NCI-H510A (cell line): ENCODE results near the gene SLC26A6.

Experiments
- DNase-seq: peaks from one replicate; lab custom pipeline; 2025; lab: John Stamatoyannopoulos, UW

The SLC26A6 gene

GRCh38 chr3:48660800-48661400 lies 25.6 kb upstream of the SLC26A6 start:
- DNase-seq: no peak

GRCh38 chr3:48656841-48657281 lies 21.6 kb upstream of the SLC26A6 start:
- DNase-seq: no peak

- no peak for DNase-seq
Measured at GRCh38 chr3:48656061-48656840, 21.0 kb upstream of the SLC26A6 start.

- no peak for DNase-seq
Measured at GRCh38 chr3:48655606-48656005, 20.3 kb upstream of the SLC26A6 start.

GRCh38 chr3:48655063-48655462 lies 19.8 kb upstream of the SLC26A6 start:
- DNase-seq: no peak

GRCh38 chr3:48652923-48653715 lies 17.9 kb upstream of the SLC26A6 start:
- DNase-seq: no peak

GRCh38 chr3:48651771-48652170 lies 16.5 kb upstream of the SLC26A6 start:
- DNase-seq: peak; percentile 13

GRCh38 chr3:48650723-48651122 lies 15.5 kb upstream of the SLC26A6 start:
- no peak for DNase-seq

GRCh38 chr3:48648188-48648850 lies 13.1 kb upstream of the SLC26A6 start:
- DNase-seq: no peak

- no peak for DNase-seq
Measured at GRCh38 chr3:48647714-48648113, 12.5 kb upstream of the SLC26A6 start.

- DNase-seq: no peak
Measured at GRCh38 chr3:48644898-48645760, 9.9 kb upstream of the SLC26A6 start.

GRCh38 chr3:48642605-48643004 lies 7.3 kb upstream of the SLC26A6 start:
- DNase-seq: no peak

GRCh38 chr3:48641396-48641795 lies 6.1 kb upstream of the SLC26A6 start:
- no peak for DNase-seq

GRCh38 chr3:48639944-48640606 lies 4.8 kb upstream of the SLC26A6 start:
- DNase-seq: no peak

GRCh38 chr3:48637305-48637704 lies 2.0 kb upstream of the SLC26A6 start:
- DNase-seq: no peak

GRCh38 chr3:48636149-48636655 lies 941 bp upstream of the SLC26A6 start:
- no peak for DNase-seq

- DNase-seq: no peak
Measured at GRCh38 chr3:48634661-48635221, 520 bp downstream of the SLC26A6 start.

GRCh38 chr3:48633743-48634142 lies 1.5 kb downstream of the SLC26A6 start:
- DNase-seq: no peak

GRCh38 chr3:48633256-48633655 lies 2.0 kb downstream of the SLC26A6 start:
- no peak for DNase-seq
